HCT116 (cell line): ENCODE data around the gene HNRNPL. TPM values are rescaled to one million over a fixed set of nuclear protein-coding genes. Genes with fewer than 3 reads are reported as not detected.
"Not testable (repeated sequence)": the region's sequence is repeated elsewhere in the genome, so short reads cannot be mapped to it uniquely, and the experiment has no call there.

Source experiments
- ATAC-seq: fragments of 200-7000 bp; cut with Tn5 transposase; 2 replicates; pipeline ENCODE4 v1.9.1; 2020; ENCODE audit warnings: mild to moderate bottlenecking, moderate library complexity
- BruUV-seq: library from RNA; stranded (reverse); fragments of 400-500 nt; replicated peaks from 2 replicates; lab custom pipeline; 2021; lab: Mats Ljungman, UMichigan
- CTCF ChIA-PET: fragments of 300-600 bp; sonication (Branson Sonifier 250); formaldehyde crosslinking; loops from one replicate; lab custom pipeline; 2021; ENCODE audit warnings: antibody characterized with exemption; lab: Charles Lee
- POLR2A ChIA-PET: fragments of 300-600, 350-600 bp; sonication (Branson Sonifier 250); formaldehyde crosslinking; loops from one replicate; lab custom pipeline; 2021; ENCODE audit warnings: antibody characterized with exemption; lab: Charles Lee
- RAD21 ChIA-PET, 2 experiments: fragments of 300-600 bp; sonication (Branson Sonifier 250); formaldehyde crosslinking; loops; one replicate each; lab custom pipeline; 2023; ENCODE audit warnings: low total read pairs in 2 of 2; ENCODE audit not compliant: uncharacterized antibody in 2 of 2, unreplicated experiment in 2 of 2, low non-redundant PET in 1 of 2; lab: Charles Lee
- DNase-seq: peaks from one replicate; pipeline ENCODE4 v3.0.0-alpha.2; 2010; ENCODE audit warnings: low read depth, low spot score
- H2AFZ ChIP-seq: fragments of 200-600 bp; shearing (Covaris generic), sonication (generic); 2 replicates; pipeline ENCODE4 v1.6.1; 2017; ENCODE audit warnings: low read depth, mixed run types, mixed read lengths, antibody characterized with exemption, low read length; ENCODE audit not compliant: poor library complexity, severe bottlenecking
- H3K27ac ChIP-seq: 2 replicates; pipeline ENCODE4 v1.5.1; 2012; ENCODE audit warnings: low read depth, low read length
- H3K27me3 ChIP-seq: fragments of 200-600 bp; sonication (generic); 2 replicates; pipeline ENCODE4 v1.6.1; 2016; ENCODE audit warnings: mixed run types, low read length, mixed read lengths; ENCODE audit not compliant: insufficient read depth
- H3K36me3 ChIP-seq, 2 experiments: fragments of 200-500 bp in 1 of 2; fragments of 200-600 bp in 1 of 2; sonication (Bioruptor generic) in 1 of 2; sonication (generic) in 1 of 2; 2 replicates each; pipeline versions ENCODE4 v1.5.1 to v1.6.1; 2014 to 2016; ENCODE audit warnings: low read length in 2 of 2, inconsistent platforms in 1 of 2, mixed read lengths in 1 of 2, mixed run types in 1 of 2; ENCODE audit not compliant: insufficient read depth in 2 of 2, control insufficient read depth in 1 of 2
- H3K4me1 ChIP-seq, 2 experiments: fragments of 200-600 bp in 1 of 2; sonication (generic) in 1 of 2; 2 replicates each; pipeline versions ENCODE4 v1.5.1 to v1.6.1; 2012 to 2017; ENCODE audit warnings: low read length in 2 of 2, inconsistent platforms in 1 of 2, mild to moderate bottlenecking in 1 of 2, mixed read lengths in 1 of 2, mixed run types in 1 of 2, moderate library complexity in 1 of 2; ENCODE audit not compliant: insufficient read depth in 2 of 2, control insufficient read depth in 1 of 2
- H3K4me2 ChIP-seq: fragments of 200-600 bp; sonication (generic); 2 replicates; pipeline ENCODE4 v1.6.1; 2017; ENCODE audit warnings: mixed run types, low read length, mixed read lengths
- H3K4me3 ChIP-seq, 2 experiments: fragments of 200-600 bp in 1 of 2; sonication (generic) in 1 of 2; replicated peaks in 1 of 2; 2 replicates each; pipeline ENCODE4 v1.5.1; 2011 to 2016; ENCODE audit warnings: low read length in 2 of 2, control low read depth in 1 of 2, low read depth in 1 of 2, mild to moderate bottlenecking in 1 of 2, mixed read lengths in 1 of 2, mixed run types in 1 of 2
- H3K79me2 ChIP-seq: fragments of 200-600 bp; sonication (generic); 2 replicates; pipeline ENCODE4 v1.6.1; 2017; ENCODE audit warnings: mild to moderate bottlenecking, mixed run types, low read length, moderate library complexity, mixed read lengths; ENCODE audit not compliant: insufficient read depth
- H3K9ac ChIP-seq: fragments of 200-600 bp; sonication (generic); 2 replicates; pipeline ENCODE4 v1.6.1; 2016; ENCODE audit warnings: low read length, mixed read lengths
- H3K9me2 ChIP-seq: fragments of 200-600 bp; sonication (generic), shearing (Covaris generic); 2 replicates; pipeline ENCODE4 v1.6.1; 2017; ENCODE audit warnings: mixed run types, mild to moderate bottlenecking, moderate library complexity; ENCODE audit not compliant: insufficient read depth
- H3K9me3 ChIP-seq, 2 experiments: fragments of 200-500 bp in 1 of 2; fragments of 200-600 bp in 1 of 2; sonication (Bioruptor generic) in 1 of 2; sonication (generic) in 1 of 2; 2 replicates each; pipeline ENCODE4 v1.6.1; 2014 to 2017; ENCODE audit warnings: low read length in 2 of 2, mixed read lengths in 2 of 2, inconsistent platforms in 1 of 2, low read depth in 1 of 2, mild to moderate bottlenecking in 1 of 2, mixed run types in 1 of 2, moderate library complexity in 1 of 2; ENCODE audit not compliant: control insufficient read depth in 1 of 2, insufficient read depth in 1 of 2
- H4K20me1 ChIP-seq: fragments of 200-600 bp; sonication (generic), shearing (Covaris generic); 2 replicates; pipeline ENCODE4 v1.6.1; 2017; ENCODE audit warnings: mixed run types, mild to moderate bottlenecking, moderate library complexity; ENCODE audit not compliant: insufficient read depth
- POLR2AphosphoS5 ChIP-seq: IDR thresholded peaks from 2 replicates; pipeline ENCODE4 v1.6.1; 2011; ENCODE audit warnings: mild to moderate bottlenecking, low read depth, low read length, moderate library complexity
- intact Hi-C: fragments of 100-400 bp; cut with micrococcal nuclease; formaldehyde crosslinking; loops from 2 replicates; pipeline ENCODE4 v1.10.0; 2022
- total RNA-seq: library from RNA; stranded (reverse); gene quantifications from one replicate; pipeline ENCODE4 v1.2.1, GENCODE V29; 2021; ENCODE audit not compliant: unreplicated experiment

Gene HNRNPL
- total RNA-seq, 1 experiment from 2014 or later: 551 TPM

DNA sequence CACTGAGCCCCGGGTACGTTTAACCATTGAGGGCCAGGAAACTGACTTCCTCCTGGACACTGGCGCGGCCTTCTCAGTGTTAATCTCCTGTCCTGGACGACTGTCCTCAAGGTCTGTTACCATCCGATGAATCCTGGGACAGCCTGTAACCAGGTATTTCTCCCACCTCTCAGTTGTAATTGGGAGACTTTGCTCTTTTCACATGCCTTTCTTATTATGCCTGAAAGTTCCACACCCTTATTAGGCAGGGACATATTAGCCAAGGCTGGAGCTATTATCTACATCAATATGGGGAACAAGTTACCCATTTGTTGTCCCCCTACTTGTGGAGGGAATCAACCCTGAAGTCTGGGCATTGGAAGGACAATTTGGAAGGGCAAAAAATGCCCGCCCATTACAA is 23.9 kb downstream of the HNRNPL start:
- H3K79me2 ChIP-seq: peaks cover 63% of the 10 kb centered on the region
- H3K4me3 ChIP-seq, H3K36me3 ChIP-seq, BruUV-seq, ATAC-seq, intact Hi-C loops, H3K27ac ChIP-seq, RAD21 ChIA-PET, CTCF ChIA-PET, H3K9me2 ChIP-seq, H2AFZ ChIP-seq, H3K4me2 ChIP-seq, H3K9ac ChIP-seq, DNase-seq, H3K27me3 ChIP-seq, POLR2A ChIA-PET, H3K9me3 ChIP-seq, H3K4me1 ChIP-seq, H4K20me1 ChIP-seq: not testable (repeated sequence)
- TF ChIP-seq POLR2AphosphoS5: 0 out of 2 replicates have a peak, but pooled peaks have one; percentile 8

- Histone ChIP-seq H3K79me2 (peaks cover 35% of the 10 kb centered on the region), H3K27ac (peak overlapping the region; percentile 55), H3K4me1 (peaks cover 0 to 11% of the 10 kb centered on the region in 2 experiments; a peak in 1 of 4 replicates)
- ATAC-seq, RAD21 ChIA-PET, intact Hi-C loops, DNase-seq, H3K36me3 ChIP-seq, H3K9me3 ChIP-seq, H3K9ac ChIP-seq, H3K4me3 ChIP-seq, H3K4me2 ChIP-seq, H3K27me3 ChIP-seq, H4K20me1 ChIP-seq, H3K9me2 ChIP-seq, BruUV-seq, H2AFZ ChIP-seq: not testable (repeated sequence)
- POLR2A ChIA-PET: interaction anchor here (1.6 to 2.4 kb wide), 2 partner anchors 21 to 28 kb away, joined by 11 to 13 read pairs; no protein-coding TSS in a partner anchor
- CTCF ChIA-PET: interaction anchor here (1.6 kb wide), 1 partner anchor 109 kb away, joined by 5 read pairs; the partner anchor contains the start of genes MRPS12 and SARS2
These were observed 28.5 kb downstream of the HNRNPL start for GRCh38 chr19:38821230-38821825.
